RKO (cell line): ENCODE measurements around the gene GRK7.

Source experiments
- DNase-seq: peaks from one replicate; pipeline ENCODE4 v3.0.0-alpha.2; 2016; ENCODE audit warnings: low spot score

Gene GRK7, protein sequence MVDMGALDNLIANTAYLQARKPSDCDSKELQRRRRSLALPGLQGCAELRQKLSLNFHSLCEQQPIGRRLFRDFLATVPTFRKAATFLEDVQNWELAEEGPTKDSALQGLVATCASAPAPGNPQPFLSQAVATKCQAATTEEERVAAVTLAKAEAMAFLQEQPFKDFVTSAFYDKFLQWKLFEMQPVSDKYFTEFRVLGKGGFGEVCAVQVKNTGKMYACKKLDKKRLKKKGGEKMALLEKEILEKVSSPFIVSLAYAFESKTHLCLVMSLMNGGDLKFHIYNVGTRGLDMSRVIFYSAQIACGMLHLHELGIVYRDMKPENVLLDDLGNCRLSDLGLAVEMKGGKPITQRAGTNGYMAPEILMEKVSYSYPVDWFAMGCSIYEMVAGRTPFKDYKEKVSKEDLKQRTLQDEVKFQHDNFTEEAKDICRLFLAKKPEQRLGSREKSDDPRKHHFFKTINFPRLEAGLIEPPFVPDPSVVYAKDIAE (N-terminal part only)

DNA sequence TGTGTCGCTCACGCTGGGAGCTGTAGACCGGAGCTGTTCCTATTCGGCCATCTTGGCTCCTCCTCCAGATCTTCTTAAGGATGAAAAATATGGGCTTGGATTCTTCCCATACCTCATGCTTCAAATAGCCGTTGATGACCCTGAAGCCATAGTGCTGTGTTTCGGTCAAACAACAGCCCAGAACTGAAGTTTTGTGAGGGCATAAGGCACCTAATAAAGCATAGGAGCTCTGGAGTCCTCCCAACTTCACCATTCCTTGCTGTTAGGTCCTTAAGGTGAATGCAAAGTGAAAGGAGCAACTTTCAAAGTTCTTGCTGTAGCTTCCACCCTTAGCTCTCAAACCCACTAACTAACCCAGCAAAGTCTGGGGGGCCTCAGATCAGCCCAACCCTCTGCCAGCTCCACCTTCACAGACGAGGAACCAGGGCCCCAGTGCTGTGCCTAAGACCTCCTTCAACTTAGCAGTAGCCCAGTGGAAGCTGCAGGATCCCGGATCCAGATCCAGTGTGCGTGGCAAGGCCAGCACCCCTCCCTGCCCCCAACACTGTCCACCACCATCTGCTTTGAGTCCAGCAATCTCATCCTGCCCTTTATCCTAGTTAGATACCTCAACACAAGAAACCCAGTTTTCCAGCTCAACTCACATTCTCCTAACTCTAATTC, at the start of gene GRK7:
Gene GRK7 (plus strand): TSS at position 321 of the 663 bp plus-strand sequence. CDS start 14,877 bp downstream, outside the sequence.
- no peak for DNase-seq

DNA sequence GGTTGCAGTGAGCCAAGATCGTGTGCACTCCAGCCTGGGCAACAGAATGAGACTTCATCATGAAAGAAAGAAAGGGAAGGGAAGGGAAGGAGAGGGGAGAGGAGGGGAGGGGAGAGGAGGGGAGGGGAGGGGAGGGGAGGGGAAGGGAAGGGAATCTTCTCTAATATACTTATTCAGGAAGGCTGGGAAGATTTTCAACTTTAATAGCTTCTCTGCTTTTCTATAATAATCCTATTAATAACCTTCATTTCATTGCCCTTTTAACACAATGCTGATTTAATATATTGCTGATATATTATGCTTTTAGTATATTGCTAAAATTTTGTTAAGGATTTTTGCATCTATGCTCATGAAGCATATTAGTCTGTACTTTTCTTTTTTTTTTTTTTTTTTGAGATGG, 48.5 kb upstream of the GRK7 start:
- DNase-seq: no peak

DNA sequence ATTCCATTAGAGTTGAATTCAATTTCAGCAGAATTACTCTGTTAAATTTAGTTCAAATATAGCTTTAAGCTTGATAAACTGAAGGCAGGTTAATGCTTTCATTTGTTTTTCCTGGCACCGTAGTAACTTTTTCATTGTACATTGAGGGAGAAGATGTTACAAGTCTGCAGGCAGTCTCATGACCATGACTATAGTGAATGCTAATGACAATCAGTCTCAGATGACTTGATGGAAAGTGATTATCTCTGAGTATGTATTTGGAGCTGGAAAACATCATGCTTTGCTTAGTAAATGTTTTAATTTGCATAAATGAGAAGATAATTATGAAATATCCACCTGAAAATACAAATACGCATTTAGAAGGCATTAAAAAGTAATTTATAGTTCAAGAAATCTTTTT, 41.1 kb upstream of the GRK7 start:
- no peak for DNase-seq

DNA sequence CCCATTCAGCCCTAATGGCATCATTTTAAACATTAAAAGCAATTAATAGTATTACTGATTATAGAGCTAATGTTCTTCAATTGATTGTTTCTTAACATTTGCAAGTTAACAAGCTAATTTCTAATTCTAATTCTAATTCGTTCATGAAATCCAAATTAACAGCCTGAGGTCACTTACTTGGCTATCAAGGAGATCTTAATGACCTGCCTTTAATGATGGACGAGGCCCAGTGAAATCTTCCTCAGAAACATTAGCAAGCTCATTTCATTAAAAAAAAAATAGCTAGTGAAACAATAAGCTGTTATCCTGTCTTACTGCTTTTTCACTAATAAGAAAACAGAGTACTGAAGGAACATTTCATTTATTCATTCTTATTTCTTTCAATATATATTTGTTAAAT, 40.6 kb upstream of the GRK7 start:
- DNase-seq: no peak

DNA sequence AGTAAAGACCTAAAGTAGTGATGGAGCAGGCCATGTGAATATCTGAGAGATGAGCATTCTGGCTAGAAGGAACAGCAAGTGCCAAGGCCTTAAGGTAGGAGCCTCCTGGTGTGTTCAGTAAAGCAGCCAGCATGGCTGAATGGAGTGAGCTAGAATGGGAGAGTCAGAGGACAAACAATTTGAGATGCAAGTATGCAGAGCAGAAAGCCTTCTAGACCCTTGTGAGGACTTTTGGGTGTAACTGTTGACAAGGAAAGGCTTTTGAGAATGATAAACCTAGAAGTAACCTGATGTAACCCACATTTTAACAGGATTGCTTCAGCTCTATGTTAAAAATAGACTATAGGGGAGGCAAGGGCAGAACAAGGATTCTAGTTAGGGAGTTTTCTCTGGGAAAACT, 40.0 kb upstream of the GRK7 start:
- DNase-seq: no peak

DNA sequence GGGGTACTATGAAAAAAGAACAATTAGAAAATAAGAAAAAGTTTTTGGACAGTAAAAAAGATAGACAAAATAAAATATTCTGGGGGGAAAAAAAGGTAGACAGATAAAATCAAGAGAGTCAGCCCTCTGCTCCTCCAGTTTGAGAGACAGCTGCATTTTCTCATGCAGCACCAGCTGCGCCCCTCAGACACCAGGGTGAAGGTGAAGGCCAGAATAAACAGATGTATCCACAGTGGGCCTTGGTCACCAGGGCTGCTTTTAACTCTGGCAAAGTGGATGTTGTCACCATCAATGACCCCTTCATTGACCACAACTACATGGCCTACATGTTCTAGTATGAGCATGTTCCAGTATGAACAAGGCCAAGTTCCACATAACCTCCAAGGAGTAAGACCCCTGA, 39.0 kb upstream of the GRK7 start:
- no peak for DNase-seq

DNA sequence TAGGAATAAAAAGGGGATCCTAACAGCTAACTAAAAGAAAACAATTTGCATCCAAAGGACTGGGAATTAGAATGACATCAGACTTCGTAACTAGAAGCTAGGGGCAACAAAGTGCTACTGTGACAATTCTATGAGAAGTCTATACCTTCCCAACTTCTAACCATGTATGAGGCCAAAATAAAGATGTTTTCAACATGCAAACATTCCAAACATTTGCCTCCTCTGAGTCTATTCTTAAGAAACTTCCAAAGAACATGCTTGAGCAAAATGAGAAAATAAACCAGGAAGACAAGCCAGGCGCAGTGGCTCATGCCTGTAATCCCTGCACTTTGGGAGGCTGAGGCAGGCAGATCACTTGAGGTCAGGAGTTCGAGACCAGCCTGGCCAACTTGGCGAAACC, 38.2 kb upstream of the GRK7 start:
- no peak for DNase-seq

DNA sequence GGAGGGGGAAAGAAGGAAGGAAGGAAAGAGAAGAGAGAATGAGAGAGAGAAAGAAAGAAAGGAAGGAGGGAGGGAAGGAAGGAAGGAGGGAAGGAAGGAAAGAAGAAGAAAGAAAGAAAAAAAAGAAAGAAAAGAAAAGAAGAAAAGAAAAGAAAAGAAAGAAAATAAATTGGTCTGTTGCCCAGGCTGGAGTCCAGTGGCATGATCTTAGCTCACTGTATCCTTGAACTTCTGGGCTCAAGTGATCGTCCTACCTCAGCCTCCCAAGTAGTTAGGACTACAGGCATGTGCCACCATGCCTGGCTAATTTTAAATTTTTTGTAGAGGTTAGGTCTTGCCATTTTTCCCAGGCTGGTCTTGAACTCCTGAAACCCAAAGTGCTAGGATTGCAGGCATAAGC, 36.7 kb upstream of the GRK7 start:
- no peak for DNase-seq

DNA sequence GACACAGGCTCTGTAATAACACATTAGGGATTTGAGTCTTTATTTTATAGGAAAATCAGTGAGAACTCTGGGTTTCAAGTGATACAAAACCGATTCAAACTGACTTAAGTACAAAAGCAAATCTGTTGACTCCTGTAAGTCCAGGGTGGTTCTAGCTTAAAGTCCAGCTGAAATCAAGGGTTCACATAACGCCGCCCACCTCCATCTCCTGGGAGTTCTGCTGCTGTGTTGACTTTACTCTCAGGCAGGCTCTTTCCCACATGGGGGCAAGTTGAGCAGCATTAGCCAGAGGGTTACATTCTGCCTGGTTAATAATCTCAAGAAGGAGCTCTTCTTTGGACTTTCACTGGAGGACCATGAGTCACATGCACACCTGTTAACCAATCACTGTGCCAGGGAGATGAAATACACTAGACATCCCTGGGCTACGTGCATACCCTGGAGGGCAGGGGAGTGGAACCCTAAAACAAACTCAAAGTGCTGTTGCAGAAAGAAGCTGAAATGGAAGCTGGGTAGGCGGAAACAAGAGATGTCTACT, 34.8 kb upstream of the GRK7 start:
- DNase-seq: no peak

DNA sequence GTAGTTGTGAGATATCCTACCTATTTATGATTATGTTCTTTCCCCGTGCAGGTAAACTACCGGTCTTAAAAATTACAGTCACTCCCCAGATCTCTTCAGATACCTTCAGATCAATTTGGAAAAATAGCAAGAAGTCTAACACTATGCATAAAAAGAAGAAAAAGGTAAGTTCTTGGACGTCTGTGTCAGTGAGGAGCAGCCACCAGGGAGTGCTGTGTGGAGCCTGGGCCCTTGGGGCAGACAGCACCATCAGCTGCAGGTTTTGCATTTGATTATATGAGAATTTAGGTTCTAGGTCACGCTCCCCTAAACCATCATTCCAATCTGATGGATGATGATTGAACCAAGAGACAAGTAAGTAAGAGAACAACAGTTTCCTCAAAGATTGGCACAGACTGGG, 34.0 kb upstream of the GRK7 start:
- no peak for DNase-seq

DNA sequence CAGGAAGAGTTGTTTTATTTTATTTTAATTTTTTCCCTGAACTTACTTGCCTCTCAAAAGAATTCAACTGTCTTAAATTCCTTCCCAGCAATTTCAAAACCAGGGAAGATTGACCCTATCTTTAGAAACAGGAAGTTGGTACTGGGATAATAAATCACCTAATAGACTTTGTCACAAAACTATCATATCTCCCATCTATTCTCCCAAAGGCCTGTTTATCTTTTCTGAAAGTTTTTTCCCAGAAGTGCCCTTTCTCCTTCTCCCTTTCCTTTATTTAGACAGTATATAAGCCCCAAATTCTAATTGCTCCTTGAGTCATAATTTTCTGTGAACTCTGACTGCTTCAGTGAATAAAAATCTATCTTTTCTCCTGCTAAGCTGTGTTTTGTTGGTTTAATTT, 28.0 kb upstream of the GRK7 start:
- DNase-seq: no peak

DNA sequence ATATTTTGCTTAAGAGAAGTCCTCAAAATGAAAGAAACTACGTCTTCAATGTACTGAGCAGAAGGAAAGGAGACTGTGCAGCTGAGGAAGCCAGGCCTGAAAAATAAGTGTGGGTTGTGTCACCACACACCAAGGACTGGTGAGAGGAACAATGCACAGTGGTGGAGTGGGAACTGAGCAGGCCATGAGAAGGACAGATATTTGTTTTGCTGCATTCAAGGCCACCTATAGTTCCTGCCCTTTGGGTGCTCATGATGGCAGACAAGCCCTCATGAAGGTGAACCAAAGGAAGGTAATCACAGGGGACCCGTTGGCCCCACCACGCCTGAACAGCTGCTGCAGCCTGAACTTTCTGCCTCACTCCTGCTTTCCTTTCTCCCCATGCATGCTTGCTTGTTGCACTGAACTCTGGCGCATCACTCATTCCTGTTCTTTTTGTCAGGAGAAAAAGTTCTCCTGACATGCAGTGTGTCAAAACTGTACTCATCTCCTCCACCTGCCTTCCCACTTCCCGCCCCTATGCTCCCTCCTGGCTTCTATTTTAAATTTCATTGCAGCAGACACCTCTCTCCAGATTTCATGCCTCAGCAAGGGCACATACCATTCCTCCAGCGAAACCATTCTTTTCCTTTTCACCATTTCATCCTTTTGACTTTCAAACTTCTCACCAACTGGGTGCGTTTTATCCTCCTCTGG, 27.3 kb upstream of the GRK7 start:
- DNase-seq: no peak

DNA sequence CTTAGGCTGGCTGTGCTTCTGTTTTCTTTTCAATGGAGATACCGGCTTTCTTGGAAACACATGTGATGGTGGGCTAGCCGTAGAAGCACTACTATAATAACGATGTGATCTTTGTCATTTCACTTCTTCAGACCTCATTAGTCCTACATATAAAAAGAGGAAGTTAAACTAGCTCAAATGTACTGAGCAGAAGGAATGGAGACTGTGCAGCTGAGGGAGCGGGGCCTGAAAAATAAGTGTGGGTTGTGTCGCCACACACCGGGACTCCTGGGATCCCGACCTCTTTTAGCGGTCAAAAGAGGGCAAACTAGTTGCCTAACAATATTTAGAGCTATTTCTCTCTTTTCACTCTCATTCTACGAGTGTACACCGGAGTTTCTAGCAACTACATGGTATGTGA, 26.1 kb upstream of the GRK7 start:
- DNase-seq: no peak

DNA sequence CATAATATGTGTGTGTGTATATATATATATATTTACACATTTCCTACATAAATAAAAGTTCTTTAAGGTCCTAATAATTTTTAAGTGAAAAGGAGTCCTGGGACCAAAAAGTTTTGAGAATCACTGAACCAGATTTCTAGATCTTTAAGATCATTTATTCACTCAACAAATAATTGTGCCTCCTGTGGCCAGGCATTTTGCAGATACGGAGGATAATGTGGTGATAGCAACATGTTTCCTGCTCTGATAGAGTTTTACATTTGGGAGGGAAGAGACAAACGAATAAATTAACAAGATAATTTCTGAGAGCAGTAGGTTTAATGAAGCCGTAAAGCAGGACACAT, 25.6 kb upstream of the GRK7 start:
- DNase-seq: no peak

DNA sequence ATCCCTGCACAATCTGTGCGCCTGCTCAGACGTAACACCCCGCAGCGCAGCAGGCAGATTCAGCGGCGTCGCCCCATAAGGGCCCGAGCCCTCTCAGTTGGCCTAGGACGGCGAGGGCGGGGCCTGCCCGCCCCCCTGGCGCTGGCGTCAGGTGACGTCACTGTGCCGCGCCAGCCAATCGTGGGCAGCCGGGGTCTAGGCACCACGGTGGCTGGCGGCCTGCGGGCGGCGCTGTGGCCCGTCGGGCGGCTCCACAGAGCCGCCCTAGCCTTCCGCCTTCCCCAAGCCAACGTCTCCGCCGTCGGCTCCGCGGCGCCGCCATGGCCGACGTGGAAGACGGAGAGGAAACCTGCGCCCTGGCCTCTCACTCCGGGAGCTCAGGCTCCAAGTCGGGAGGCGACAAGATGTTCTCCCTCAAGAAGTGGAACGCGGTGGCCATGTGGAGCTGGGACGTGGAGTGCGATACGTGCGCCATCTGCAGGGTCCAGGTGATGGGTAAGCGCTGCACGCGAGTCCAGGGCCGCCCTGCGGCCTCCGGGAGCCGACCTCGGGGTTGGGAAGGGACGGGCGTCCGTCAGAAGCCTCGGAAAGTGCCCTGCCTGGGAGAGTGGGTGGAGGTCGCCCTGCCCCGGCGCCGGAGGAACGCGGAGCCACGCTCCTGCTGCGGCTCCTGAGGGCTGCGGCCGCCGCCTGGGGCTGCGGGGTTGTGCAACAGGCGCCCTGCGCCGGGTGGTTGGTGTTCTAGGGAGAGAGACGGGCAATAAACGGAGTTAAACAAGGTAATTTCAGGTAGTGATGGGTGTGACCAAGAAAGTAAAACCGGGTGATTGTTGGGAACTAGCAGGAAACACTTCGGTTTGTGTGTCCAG, 25.0 kb upstream of the GRK7 start, which contains the start of gene RNF7:
Gene RNF7 (plus strand): TSS at position 277 of the 869 bp plus-strand sequence. CDS start 44 bp downstream, at position 321.
- DNase-seq: peak; percentile 96

DNA sequence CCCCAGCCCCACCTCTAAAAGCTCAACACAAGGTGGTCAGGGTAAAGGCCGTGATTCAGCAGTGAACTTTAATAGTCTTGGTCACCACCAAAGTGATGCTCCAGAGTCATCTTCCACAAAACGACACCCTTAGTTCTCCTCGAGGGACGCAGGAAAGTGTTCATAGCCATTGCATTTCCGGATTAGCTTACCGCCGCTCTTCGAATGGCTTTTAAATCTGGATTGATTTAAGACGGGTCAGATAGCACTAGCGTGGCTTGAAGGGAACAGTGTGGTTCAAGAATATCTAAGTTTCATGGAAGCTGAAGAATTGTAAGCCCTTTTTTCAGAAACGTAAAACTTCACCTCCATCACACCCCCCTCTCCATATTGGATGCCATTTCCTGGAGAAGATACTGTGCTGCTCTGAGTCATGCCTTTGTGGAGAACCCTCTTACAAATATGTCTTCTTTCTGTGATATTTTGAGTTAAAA, 24.3 kb upstream of the GRK7 start:
- DNase-seq: peak; percentile 82

DNA sequence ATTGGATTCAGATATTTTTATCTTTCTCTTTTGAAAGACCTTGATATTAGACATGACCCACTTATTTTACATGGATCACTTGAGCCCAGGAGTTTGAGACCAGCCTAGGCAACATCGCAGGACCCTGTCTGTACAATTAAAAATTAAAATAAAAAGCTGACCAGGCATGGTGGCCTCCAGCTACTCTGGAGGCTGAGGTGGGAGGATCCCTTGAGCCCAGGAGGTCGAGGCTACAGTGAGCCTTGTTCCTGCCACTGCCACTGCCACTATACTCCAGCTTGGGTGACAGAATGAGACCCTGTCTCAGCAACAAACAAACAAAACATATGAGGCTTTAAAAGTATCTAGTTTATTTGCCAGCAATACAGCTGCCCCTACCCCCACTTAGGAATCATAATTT, 23.5 kb upstream of the GRK7 start:
- DNase-seq: no peak

DNA sequence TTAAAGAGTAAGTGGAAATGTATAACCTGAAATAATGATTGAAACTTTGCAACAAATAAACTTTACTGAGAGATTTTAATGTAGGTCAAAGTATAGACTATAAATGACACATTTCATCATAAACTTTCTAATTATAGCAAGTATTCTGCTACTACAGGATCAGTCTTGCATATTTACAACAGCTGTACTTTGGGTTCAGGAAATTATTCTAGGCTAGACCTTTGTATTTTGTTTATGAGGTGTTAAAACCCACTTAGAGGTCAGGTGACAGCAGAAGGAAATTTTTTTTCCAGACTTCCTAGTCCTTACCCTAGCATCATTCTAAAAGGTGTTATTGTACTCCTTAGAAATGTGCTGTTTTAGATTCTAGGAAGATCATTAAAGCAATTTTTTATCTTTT, 22.9 kb upstream of the GRK7 start:
- DNase-seq: no peak

DNA sequence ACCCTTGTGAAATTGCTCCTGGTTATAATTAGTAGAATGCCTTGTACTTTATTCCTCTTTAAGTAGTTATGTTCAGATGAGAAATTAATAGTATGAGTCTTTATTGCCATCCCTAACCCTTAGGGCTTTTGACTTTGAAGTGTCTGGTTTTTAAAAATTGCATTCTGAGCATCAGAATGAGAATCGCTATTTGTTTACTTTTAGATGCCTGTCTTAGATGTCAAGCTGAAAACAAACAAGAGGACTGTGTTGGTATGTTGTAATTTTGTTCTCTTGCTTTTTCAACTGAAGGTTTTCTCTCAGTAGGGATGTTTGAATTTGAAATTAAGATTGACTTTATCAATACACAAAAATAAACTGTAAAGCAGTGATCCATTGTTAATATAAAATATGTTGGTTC, 19.9 kb upstream of the GRK7 start:
- no peak for DNase-seq

DNA sequence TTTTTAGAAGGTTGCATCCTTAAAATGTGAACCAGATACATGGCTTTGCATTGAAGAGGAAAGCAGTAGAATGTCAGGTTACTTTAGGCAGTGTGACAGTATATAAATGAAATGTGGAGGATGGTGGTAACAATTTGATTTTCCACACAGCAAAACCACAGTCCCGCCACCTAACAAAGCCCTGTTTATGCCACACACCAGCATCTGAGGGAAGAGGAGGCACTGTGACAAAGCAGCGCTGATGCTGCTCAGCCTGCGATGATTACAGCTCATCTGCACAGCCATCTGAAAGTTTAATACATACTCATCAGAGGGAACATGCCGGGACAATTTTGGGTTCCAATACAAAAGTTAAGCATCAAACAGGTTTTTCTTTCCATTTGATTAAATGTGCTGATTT, 16.2 kb upstream of the GRK7 start:
- no peak for DNase-seq

DNA sequence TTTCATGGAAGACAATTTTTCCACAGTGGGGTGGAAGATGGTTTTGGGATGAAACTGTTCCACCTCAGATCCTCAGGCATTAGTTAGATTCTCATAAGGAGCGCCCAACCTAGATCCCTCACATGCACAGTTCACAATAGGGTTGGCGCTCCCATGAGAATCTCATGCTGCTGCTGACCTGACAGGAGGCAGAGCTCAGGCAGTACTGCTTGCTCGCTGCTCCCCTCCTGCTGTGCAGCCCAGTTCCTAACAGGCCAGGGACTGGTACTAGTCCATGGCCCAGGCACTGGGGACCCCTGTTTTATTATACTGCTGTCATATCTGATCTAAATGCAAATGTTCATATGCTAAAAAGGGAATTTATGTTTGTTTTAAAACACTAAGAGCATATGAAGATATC, 9.8 kb upstream of the GRK7 start:
- no peak for DNase-seq

DNA sequence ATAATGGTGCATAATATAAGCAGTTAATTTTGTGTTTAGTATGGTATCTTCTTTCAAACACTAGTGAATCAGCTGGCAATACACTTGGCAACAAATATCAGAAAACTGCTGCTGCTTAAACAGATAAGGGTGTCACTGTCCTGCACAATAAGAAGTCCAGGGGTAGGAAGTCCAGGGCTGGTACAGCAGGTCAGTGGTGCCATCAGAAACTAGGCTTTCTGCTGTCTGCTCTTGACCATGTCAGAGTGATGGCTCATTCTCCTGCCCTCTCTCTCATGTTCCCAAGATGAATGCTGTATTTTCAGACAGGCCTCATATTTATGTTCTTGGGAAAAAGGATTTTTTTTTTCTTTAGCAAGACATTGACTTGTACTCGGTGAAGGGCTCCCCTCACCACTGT, 9.2 kb upstream of the GRK7 start:
- no peak for DNase-seq
